ENCODE data around the gene CRIM1.

CRIM1 gene

GRCh38 chr2:36329746-36330472 lies 25.7 kb upstream of the CRIM1 start:
- DNase-seq (ENCODE audit: low read depth), result no peak
- no peak overlapping the region for H3K4me3 ChIP-seq (ENCODE audit: control insufficient read depth, low read depth, low read length)
- TF ChIP-seq, protein P1, sequence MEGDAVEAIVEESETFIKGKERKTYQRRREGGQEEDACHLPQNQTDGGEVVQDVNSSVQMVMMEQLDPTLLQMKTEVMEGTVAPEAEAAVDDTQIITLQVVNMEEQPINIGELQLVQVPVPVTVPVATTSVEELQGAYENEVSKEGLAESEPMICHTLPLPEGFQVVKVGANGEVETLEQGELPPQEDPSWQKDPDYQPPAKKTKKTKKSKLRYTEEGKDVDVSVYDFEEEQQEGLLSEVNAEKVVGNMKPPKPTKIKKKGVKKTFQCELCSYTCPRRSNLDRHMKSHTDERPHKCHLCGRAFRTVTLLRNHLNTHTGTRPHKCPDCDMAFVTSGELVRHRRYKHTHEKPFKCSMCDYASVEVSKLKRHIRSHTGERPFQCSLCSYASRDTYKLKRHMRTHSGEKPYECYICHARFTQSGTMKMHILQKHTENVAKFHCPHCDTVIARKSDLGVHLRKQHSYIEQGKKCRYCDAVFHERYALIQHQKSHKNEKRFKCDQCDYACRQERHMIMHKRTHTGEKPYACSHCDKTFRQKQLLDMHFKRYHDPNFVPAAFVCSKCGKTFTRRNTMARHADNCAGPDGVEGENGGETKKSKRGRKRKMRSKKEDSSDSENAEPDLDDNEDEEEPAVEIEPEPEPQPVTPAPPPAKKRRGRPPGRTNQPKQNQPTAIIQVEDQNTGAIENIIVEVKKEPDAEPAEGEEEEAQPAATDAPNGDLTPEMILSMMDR (IDR thresholded peaks at IDR 0.05; ENCODE audit: control insufficient read depth, insufficient read depth, low read depth, low read length, missing control alignments), result no peak

- no peak overlapping the region for H3K4me3 ChIP-seq (ENCODE audit: control insufficient read depth, low read depth, low read length)
- no peak for DNase-seq (ENCODE audit: low read depth)
- TF ChIP-seq, protein P1 (IDR thresholded peaks at IDR 0.05; ENCODE audit: control insufficient read depth, insufficient read depth, low read depth, low read length, missing control alignments), result no peak
Observed at GRCh38 chr2:36330473-36331395, 24.8 kb upstream of the CRIM1 start.

DNA sequence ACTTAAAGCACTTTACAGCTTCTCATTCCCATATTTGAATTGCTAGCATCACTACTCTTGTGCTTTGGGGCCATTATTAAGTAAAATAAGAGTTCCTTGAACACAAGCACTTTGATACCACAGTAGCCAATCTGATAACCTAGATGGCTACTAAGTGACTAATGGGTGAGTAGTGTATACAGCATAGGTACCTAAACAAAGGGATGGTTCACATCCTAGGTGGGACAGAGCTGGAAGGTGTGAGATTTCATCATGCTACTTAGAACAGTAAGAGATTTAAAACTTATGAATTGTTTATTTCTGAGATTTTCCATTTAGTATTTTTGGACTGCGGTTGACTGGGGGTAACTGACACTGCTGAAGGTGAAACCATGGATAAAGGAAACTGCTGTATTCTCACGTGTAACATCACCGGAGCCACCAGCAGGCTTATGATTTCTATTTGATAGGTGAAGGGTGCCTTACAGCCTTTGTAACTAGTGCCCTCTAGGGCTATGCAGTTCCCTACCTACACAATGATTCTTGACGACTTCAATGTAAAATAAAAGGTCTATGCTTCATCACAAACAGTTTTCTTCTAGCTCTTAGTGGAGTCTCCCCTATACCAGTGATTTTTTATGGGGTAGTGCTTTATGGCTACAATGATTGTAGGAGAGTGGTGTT lies 22.1 kb upstream of the CRIM1 start:
- no peak for DNase-seq (ENCODE audit: low read depth)
- TF ChIP-seq, protein P1 (IDR thresholded peaks at IDR 0.05; ENCODE audit: control insufficient read depth, insufficient read depth, low read depth, low read length, missing control alignments), result no peak
- no peak overlapping the region for H3K4me3 ChIP-seq (ENCODE audit: control insufficient read depth, low read depth, low read length)

- H3K4me3 ChIP-seq (ENCODE audit: control insufficient read depth, low read depth, low read length), result no peak overlapping the region
- DNase-seq (ENCODE audit: low read depth), result no peak
- TF ChIP-seq, protein P1 (IDR thresholded peaks at IDR 0.05; ENCODE audit: control insufficient read depth, insufficient read depth, low read depth, low read length, missing control alignments), result no peak
Observed at GRCh38 chr2:36335597-36335996, 20.0 kb upstream of the CRIM1 start.

DNA sequence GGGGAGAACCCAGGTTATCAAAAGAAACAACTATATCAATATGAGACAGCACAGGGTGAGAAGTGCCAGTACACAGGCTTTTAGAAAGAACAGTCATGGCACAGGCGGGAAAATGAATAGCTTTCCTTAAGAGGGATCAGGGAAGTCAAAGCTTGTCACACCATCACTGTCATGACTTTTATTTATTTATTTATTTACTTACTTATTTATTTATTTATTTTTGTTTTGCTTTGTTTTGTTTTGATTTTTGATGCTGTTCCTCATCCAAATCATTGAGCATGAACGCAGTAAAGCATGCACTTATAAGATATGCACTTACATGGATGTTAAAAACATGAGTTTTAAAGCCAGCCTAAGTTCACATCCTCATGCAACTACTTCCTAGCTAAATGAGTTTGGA lies 19.3 kb upstream of the CRIM1 start:
- H3K4me3 ChIP-seq (ENCODE audit: control insufficient read depth, low read depth, low read length), result no peak overlapping the region
- no peak for DNase-seq (ENCODE audit: low read depth)
- TF ChIP-seq, protein P1 (IDR thresholded peaks at IDR 0.05; ENCODE audit: control insufficient read depth, insufficient read depth, low read depth, low read length, missing control alignments), result no peak

GRCh38 chr2:36337354-36337753 lies 18.2 kb upstream of the CRIM1 start:
- TF ChIP-seq, protein P1 (IDR thresholded peaks at IDR 0.05; ENCODE audit: control insufficient read depth, insufficient read depth, low read depth, low read length, missing control alignments), result no peak
- no peak for DNase-seq (ENCODE audit: low read depth)
- no peak overlapping the region for H3K4me3 ChIP-seq (ENCODE audit: control insufficient read depth, low read depth, low read length)
